Hepatocyte (in vitro differentiated cells): ENCODE data around the gene GPRIN3. TPM values are rescaled to one million over a fixed set of nuclear protein-coding genes. Genes with fewer than 3 reads are reported as not detected.
A peak's percentile ranks its signal among the peaks of the same experiment; 100 is the strongest.

Source experiments
- DNase-seq: peaks from one replicate; pipeline ENCODE4 v3.0.0-alpha.2; 2016; ENCODE audit warnings: low spot score
- H2AFZ ChIP-seq: fragments of 200-600 bp; sonication (generic); 2 replicates; pipeline ENCODE4 v1.6.0; 2016; ENCODE audit warnings: antibody characterized with exemption, mild to moderate bottlenecking
- H3K27ac ChIP-seq: fragments of 200-600 bp; sonication (generic); 2 replicates; pipeline ENCODE4 v1.5.1; 2016; ENCODE audit warnings: mild to moderate bottlenecking
- H3K27me3 ChIP-seq: fragments of 200-600 bp; sonication (generic); 2 replicates; pipeline ENCODE4 v1.6.1; 2016
- H3K36me3 ChIP-seq: fragments of 200-600 bp; sonication (generic); replicated peaks from 2 replicates; pipeline ENCODE4 v1.5.1; 2016; ENCODE audit warnings: low read depth; ENCODE audit not compliant: insufficient read depth
- H3K4me1 ChIP-seq: fragments of 200-600 bp; sonication (generic); 2 replicates; pipeline ENCODE4 v1.5.1; 2016; ENCODE audit warnings: mild to moderate bottlenecking, moderate library complexity; ENCODE audit not compliant: insufficient read depth
- H3K4me2 ChIP-seq: fragments of 200-600 bp; sonication (generic); 2 replicates; pipeline ENCODE4 v1.6.0; 2016
- H3K4me3 ChIP-seq: fragments of 200-600 bp; sonication (generic); 2 replicates; pipeline ENCODE4 v1.5.1; 2016; ENCODE audit warnings: mild to moderate bottlenecking
- H3K79me2 ChIP-seq: fragments of 200-600 bp; sonication (generic); 2 replicates; pipeline ENCODE4 v1.6.0; 2017; ENCODE audit warnings: mild to moderate bottlenecking
- H3K9me2 ChIP-seq: fragments of 200-600 bp; sonication (generic); replicated peaks from 2 replicates; pipeline ENCODE4 v1.6.0; 2017; ENCODE audit warnings: mild to moderate bottlenecking; ENCODE audit not compliant: insufficient read depth
- H3K9me3 ChIP-seq: fragments of 200-600 bp; sonication (generic); 2 replicates; pipeline ENCODE4 v1.5.1; 2016; ENCODE audit warnings: low read depth, mild to moderate bottlenecking
- H4K20me1 ChIP-seq: fragments of 200-600 bp; sonication (generic); 2 replicates; pipeline ENCODE4 v1.6.0; 2016; ENCODE audit warnings: mild to moderate bottlenecking; ENCODE audit not compliant: insufficient read depth, poor library complexity, severe bottlenecking
- CTCF ChIP-seq: fragments of 200-600 bp; sonication (generic); IDR thresholded peaks from 2 replicates; pipeline ENCODE4 v1.5.1; 2016; ENCODE audit warnings: antibody characterized with exemption, mild to moderate bottlenecking; ENCODE audit not compliant: poor library complexity
- EZH2 ChIP-seq: fragments of 200-600 bp; sonication (generic); IDR thresholded peaks from 2 replicates; pipeline ENCODE4 v1.6.1; 2016; ENCODE audit warnings: antibody characterized with exemption, mild to moderate bottlenecking, borderline replicate concordance
- EZH2phosphoT487 ChIP-seq: fragments of 200-600 bp; sonication (generic); IDR thresholded peaks from one replicate; pipeline ENCODE4 v1.6.1; 2018; ENCODE audit warnings: antibody characterized with exemption, mild to moderate bottlenecking, low read depth, moderate library complexity; ENCODE audit not compliant: unreplicated experiment, severe bottlenecking
- WGBS: methylation state at CpG from one replicate; pipeline ENCODE4 v1.1.6; 2016; ENCODE audit warnings: low lambda C conversion rate; ENCODE audit errors: missing lambda C conversion rate; 5-methylcytosine and 5-hydroxymethylcytosine counted together
- polyA plus RNA-seq: library from polyadenylated mRNA; unstranded; fragments of >200 nt; fragmentation: Nextera tagmentation; extraction: Ambion mirVana; gene quantifications from 2 replicates; pipeline ENCODE4 v1.2.1, GENCODE V29; 2016
- total RNA-seq: library from RNA; depleted of rRNA; stranded (reverse); fragments of >200 nt; gene quantifications from 2 replicates; pipeline ENCODE4 v1.2.3, GENCODE V29; 2014

GPRIN3 gene
- total and polyA plus RNA-seq, 2 experiments from 2014 or later: 0.64 to 3.0 TPM

- 46% methylated on average over 2 of the region's 2 CpGs for WGBS
- H3K27me3 ChIP-seq: no peaks in the 10 kb centered on the region
- no peak overlapping the region for H3K4me3 ChIP-seq
- H3K9me2 ChIP-seq: no peaks in the 10 kb centered on the region
- H3K4me2 ChIP-seq: no peak overlapping the region
- H3K9me3 ChIP-seq: no peaks in the 10 kb centered on the region
- peak; percentile 47 for DNase-seq
- H3K36me3 ChIP-seq: no peaks in the 10 kb centered on the region
- H3K4me1 ChIP-seq: peaks cover 9% of the 10 kb centered on the region
- H2AFZ ChIP-seq: no peak overlapping the region
- TF ChIP-seq CTCF (no peak), EZH2phosphoT487 (no peak), EZH2 (no peak)
- no peak overlapping the region for H3K27ac ChIP-seq
- no peaks in the 10 kb centered on the region for H4K20me1 ChIP-seq
- H3K79me2 ChIP-seq: no peaks in the 10 kb centered on the region
These were observed 62.1 kb downstream of the GPRIN3 start for GRCh38 chr4:89245459-89245858.

- H3K9me3 ChIP-seq: no peaks in the 10 kb centered on the region
- H2AFZ ChIP-seq: no peak overlapping the region
- no peaks in the 10 kb centered on the region for H3K9me2 ChIP-seq
- H3K27ac ChIP-seq: no peak overlapping the region
- no peak for TF ChIP-seq CTCF
- TF ChIP-seq EZH2phosphoT487: no peak
- TF ChIP-seq EZH2: no peak
- no peaks in the 10 kb centered on the region for H4K20me1 ChIP-seq
- H3K4me3 ChIP-seq: no peak overlapping the region
- H3K4me1 ChIP-seq: peaks cover 9% of the 10 kb centered on the region
- H3K36me3 ChIP-seq: no peaks in the 10 kb centered on the region
- DNase-seq: no peak
- H3K27me3 ChIP-seq: no peaks in the 10 kb centered on the region
- no peaks in the 10 kb centered on the region for H3K79me2 ChIP-seq
- no peak overlapping the region for H3K4me2 ChIP-seq
These were observed 63.8 kb downstream of the GPRIN3 start for GRCh38 chr4:89243733-89244252.

- no peaks in the 10 kb centered on the region for H3K79me2 ChIP-seq
- no peak overlapping the region for H3K27ac ChIP-seq
- H3K9me2 ChIP-seq: no peaks in the 10 kb centered on the region
- H3K9me3 ChIP-seq: no peaks in the 10 kb centered on the region
- no peaks in the 10 kb centered on the region for H3K27me3 ChIP-seq
- 62% methylated on average over 5 of the region's 5 CpGs for WGBS
- H2AFZ ChIP-seq: no peak overlapping the region
- H3K4me3 ChIP-seq: no peak overlapping the region
- TF ChIP-seq EZH2: no peak
- TF ChIP-seq CTCF: no peak
- TF ChIP-seq EZH2phosphoT487: no peak
- H3K36me3 ChIP-seq: no peaks in the 10 kb centered on the region
- DNase-seq: no peak
- no peak overlapping the region for H3K4me2 ChIP-seq
- peaks cover 9% of the 10 kb centered on the region for H3K4me1 ChIP-seq
- no peaks in the 10 kb centered on the region for H4K20me1 ChIP-seq
These were observed 64.5 kb downstream of the GPRIN3 start for GRCh38 chr4:89242864-89243732.
